Stimulated activated CD4-positive, alpha-beta T cell treated with anti-CD3 and anti-CD28 coated beads, Interleukin-1b, Interleukin-23, amount 100 ng/mL, for 48 hours (primary cell): Measurements from ENCODE around the gene P3R3URF.
"Not testable (repeated sequence)": the region's sequence is repeated elsewhere in the genome, so short reads cannot be mapped to it uniquely, and the experiment has no call there.

ENCODE experiments used
- DNase-seq: peaks from one replicate; pipeline ENCODE4 v3.0.0-alpha.2; 2020

The P3R3URF gene

DNA sequence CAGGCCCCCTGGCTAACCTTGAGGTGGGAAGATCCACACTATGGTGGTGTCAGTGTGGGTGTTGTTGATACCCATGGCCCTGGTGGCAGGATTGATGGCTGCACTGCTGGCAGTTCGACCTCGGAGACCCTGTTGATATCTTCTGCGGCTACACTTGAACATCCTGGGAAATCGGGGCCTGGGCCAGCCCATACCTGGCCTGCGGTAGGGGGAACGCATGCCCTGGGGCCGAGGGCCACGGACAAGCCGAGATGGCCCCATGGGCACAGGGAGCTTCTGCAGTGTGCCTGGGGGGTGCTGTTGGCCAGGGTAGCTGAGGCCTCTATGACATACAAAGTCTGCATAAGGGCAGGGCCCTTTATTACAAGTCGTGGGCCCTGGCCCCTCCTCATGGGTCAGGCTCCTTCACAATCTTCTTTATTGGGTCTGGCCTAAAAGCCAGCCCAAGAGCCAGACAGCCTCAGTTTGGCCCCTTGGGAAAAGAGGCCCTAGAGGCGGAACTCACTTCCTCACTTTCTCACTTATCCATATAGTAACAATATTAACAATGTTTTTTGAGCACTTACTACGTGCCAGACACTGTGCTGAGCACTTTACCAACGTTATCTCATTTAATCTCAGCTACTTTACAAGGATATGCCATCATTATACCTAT is at the start of gene P3R3URF:
Gene P3R3URF, minus strand, starts transcription at position 278 of the 655 bp plus-strand sequence. Its CDS starts 17 bp downstream, at position 261.
- no peak for DNase-seq

DNA sequence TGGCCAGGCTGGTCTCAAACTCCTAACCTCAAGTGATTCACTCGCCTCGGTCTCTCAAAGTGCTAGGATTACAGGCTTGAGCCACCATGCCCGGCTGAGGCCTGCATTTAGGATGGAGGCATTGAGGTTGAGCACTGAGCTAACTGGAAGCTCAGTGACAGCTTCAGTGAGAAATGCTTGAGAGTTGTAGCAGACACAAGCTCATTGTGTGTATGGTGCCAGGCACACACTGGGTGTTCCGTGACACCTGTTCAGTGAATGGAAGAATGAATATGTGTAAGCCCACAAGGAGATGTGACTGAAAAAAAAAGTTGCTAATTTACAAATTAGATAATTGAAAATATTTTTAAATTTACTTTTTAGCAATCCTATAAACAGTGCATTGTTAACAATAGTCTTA is 48.7 kb upstream of the P3R3URF start:
- DNase-seq = no peak

DNA sequence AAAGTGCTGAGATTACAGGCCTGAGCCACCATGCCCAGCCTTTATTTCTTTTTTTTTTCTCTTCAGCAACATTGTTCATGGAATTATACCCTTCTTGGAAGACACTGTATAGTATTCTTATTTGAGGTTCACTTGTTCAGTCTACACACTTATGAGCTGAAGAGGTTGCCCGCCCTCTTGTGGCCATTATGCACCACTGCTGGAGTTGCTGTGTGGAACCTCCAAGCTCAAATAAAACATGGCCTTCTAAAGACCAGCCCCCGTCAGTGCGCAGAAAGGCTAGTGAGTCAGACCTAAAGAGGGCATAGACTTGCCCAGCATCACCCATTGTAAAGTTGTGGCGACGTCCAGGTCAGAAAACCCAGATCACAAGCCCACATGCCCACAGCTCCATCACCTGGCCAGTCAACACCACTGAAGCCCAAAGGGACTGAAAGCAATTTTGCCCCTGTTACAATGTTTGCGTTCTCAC is 47.2 kb upstream of the P3R3URF start:
- DNase-seq = peak; percentile 66

DNA sequence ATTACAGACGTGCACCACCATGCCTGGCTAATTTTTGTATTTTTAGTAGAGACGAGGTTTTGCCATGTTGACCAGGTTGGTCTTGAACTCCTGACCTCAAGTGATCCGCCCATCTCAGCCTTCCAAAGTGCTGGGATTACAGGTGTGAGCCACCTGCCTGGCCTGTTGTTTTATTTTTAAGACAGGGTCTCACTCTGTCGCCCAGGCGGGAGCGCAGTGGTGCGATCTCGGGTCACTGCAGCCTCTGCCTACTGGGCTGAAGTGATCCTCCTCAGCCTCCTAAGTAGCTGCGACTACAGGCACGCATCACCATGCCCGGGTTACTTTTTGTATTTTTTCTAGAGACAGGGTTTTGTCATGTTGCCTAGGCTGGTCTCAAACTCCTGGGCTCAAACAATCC is 46.8 kb upstream of the P3R3URF start:
- not testable (repeated sequence) for DNase-seq

DNA sequence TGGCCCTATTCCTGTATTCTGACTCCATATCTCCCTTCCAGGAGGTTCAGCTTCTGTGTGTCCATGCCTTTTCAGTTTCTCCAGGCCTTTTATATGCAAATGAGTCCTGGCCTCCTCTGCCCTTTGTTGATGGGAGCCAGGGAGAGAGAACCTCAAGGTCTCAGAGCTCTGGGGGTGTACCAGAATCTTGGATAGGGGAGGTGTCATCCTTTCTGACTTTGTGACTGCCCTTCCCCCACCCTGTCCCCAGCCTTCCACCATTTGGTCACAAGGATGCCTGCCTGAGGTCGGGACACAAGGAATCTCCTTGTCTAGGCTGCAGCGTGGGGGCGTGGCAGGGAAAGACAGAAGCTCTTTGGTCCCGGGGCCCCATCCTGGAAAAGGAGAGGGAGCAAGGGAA is 45.5 kb upstream of the P3R3URF start:
- DNase-seq = no peak

DNA sequence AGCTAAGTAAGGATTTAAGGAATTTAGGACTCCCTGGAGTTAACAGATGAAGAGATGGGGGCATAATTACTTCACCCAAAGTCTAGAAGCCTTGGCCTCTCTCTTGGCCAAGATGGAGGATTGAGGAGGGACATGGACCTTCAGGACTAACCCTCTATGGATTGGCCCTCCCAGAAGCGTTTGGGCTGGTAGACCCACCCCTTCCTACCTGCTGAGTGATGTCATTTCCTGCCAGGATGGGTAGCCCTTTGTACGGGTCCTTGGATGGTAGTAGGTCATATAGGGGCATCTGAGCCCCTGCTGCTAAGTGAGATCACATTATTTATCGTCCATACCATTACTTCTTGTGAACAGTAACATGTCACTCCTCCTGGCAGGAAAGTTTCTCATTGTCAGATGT is 44.5 kb upstream of the P3R3URF start:
- no peak for DNase-seq

DNA sequence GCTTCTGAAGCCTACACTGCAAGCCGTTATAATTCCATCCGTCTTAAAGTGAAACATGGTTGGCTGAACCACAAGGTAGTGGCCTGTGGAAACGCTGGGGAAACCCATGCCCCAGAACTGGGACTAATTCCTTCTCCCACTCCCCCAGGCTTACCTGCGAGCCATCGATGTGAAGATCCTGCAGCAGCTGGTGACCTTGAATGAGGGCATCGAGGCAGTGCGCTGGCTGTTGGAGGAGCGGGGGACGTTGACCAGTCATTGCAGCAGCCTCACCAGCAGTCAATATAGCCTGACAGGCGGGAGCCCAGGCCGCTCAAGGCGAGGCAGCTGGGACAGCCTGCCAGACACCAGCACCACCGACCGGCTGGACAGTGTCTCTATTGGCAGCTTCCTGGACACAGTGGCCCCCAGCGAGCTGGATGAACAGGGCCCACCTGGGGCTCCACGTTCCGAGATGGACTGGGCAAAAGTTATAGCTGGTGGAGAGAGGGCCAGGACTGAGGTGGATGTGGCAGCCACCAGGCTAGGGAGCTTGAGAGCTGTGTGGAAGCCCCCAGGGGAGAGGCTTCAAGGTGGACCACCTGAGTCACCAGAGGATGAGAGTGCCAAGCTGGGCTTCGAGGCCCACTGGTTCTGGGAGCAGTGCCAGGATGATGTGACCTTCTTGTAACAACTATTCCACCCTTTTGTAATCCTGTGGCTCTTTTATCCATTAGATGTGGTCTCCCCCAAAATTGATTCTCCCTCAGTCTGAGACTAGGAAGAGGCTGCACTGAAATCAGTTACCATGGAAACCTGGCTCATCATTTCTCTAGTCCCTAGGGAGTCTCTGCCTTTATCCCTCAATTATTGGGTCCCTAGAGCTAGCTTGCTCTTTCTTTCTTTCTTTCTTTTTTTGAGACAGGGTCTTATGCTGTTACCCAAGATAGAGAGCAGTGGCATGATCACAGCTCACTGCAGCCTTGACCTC is 43.5 kb upstream of the P3R3URF start:
- DNase-seq = no peak

DNA sequence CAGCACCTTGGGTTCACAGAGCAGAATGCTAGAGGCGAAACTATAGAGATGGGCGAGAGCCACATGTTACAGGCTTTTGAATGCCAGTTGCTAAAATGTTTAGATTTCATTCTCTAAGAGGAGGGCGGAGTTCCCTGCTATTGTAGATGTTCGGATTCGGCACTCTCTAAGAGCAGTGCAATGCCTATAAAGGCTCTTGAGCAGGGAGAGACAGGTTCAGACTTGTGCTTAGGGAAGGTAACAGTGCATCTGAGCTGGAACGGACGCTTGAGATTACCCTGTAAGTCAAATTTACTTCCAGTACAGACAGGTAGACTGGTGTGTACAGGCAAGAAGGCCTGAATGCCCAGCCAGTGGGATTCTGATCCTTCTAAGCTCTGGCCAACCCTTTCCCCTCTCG is 42.2 kb upstream of the P3R3URF start:
- no peak for DNase-seq

DNA sequence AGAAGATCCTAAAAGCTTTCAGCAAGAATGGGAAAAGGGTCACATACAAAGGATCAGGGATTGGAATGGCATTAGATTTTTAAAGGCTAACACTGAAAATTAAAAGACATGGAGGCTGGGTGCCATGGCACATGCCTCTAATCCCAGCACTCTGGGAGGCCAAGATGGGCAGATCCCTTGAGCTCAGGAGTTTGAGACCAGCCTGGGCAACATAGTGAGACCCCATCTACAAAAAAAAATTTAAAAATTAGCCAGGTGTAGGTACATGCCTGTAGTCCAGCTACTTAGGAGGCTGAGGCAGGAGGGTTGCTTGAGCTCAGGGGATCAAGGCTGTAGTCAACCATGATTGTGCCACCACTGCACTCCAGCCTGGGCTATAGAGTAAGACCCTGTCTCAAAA is 39.2 kb upstream of the P3R3URF start:
- no peak for DNase-seq

DNA sequence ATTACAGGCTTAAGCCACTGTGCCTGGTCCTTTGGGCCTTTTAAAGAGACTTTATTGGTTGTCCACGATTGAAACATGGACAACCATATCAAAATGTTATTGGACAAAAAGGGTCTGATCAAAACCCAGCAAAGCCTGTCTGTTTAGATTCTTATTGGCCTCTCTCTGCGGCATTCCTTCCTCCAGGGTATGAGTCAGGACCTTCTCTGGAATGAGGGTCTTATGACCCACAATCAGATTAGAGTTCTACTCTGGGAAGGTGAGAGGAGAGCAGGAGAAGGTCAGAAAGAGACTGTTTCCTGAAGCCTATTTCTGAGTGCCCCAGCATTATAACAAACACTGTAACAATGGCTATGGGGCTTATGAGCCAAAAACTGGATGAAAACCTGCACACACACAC is 34.8 kb upstream of the P3R3URF start:
- DNase-seq = no peak

DNA sequence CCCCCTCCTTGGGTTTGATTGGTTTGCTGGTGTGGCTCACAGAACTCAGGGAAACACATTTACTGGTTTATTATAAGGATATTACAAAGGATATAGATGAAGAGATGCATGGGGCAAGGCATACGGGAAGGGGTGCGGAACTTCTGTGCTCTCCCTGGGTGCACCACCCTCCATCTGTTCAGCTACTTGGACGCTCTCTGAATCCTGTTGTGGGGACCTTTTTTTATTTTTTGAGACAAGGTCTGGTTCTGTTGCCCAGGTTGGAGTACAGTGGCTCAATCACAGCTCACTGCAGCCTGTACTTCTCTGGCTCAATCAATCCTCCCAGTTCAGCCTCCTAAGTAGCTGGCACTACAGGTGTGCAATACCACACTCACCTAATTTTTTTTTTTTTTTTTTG is 34.3 kb upstream of the P3R3URF start:
- no peak for DNase-seq

DNA sequence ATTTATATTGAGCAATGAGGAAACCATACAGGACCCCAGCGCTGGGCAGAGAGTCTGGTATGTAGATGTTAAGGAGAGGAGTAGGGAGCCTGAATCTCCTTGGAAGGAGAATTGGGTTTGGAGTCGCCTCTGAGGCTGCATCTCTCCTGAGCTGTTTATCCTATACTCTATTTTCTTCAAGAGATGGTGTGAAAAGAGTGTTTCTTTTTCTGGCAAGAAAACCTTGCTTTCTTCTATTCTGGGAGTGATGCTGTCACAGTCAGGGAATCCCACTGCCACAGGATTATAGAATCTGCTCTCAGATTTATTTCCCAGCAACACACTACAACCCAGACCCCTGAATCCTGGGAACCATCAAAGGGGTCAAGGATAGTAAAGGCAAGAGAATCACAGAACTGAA is 30.1 kb upstream of the P3R3URF start:
- DNase-seq = no peak

DNA sequence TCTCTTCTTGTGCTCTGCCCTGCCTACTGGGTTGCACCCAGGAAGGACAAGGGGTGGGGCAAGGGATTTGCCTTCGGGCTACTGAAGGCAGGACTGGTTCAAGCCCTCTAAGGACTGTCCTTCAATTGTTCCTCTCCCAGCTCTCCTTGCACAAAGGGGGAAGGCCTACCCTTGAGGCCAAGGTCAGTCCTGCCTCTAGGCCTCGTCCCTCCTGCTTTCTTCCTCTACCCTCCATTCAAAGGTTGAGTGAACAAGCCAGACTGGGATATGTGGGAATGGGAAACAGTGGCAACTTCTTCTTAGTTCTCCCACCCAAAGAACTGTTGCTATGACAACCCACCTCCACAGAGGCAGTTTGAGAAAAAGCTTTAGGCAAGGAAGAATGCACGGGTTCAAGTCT is 29.5 kb upstream of the P3R3URF start:
- DNase-seq = no peak

DNA sequence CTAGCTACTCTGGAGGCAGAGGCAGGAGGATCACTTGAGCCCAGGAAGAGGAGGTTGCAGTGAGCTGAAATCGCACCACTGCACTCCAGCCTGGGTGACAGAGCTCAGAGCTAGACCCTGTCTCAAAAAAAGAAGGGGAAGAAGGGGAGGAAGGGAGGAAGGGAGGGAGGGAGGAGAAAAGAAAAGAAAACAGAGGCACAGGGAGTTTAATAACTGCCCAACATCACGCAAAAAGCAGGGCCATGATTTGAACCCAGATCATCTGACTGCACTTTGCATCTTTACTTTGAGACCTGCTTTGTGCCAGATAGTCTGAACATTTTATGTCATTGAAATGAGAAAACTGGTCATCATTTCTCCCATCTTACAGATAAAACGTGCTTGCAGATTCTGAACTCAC is 28.9 kb upstream of the P3R3URF start:
- no peak for DNase-seq

DNA sequence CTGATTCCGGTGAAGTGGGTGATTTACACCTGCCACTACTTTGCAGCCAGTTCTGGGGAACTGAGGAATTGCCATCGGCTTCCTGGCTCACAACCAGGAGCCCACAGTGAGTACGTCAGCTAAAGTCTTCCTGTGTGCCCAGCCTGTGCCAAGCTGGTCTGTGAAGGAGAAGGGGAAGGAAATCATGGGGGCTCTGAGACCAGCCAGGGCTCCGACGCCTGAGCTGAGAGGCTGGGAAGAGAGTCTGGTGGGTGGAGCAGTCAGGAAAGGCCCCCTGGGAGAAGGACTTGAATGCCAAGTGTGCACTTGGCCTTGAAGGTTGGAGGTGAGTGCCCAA is 28.1 kb upstream of the P3R3URF start:
- DNase-seq = no peak

DNA sequence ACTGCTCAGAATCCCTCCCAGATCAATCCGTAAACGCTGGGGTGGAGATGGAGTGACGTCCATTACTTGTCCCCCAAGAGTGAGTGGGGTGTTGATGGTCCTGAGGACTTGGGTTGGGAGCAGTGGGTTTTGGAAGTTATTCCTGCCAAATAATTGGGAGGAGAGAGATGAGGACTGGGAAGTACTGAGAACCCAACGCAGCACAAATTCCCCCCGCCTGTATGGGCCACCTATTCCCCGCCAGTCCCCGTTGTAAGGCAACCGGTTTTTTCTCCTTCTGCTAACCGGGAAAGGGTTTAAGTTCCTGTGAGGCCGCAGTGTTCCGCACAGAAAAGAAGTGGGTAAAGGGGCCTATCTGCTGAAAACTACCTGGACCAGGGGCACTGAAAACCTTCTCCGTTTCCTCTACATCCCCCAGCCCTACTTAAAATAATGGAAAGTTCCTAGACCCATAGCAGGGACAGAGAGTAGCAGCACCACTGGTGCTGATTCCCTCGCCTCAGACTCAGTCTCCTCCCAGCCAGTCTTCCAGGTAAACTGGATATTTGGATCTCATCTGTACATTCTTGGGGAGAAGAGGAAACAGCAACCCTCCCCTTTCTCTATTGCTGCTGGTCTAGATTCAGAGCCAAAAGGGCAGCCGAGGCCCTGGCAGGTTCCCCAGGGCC is 27.6 kb upstream of the P3R3URF start:
- DNase-seq = no peak

DNA sequence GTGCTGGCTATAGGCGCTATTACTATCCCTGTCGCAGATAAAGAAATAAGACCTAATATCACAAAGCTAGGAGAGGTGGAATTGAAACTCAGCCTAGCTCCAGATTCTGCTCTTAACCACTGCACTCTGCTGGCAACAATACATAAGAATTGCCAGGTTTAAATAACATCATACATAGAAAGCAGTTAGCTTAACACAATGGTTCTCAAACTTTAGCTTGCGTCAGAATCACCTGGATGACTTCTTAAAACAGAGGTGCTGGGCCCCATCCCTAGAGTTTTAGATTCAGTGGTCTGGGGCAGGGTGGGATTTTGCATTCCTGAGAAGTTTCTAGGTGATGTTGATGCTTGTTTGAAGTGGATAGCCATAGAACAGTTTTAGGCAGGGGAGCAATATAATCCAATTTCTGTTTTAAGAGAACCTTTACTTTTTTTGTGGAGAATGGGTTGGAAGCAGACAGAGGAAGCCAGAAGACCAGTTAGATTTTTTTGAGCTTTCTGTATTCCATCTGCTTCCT is 23.0 kb upstream of the P3R3URF start:
- DNase-seq = no peak

DNA sequence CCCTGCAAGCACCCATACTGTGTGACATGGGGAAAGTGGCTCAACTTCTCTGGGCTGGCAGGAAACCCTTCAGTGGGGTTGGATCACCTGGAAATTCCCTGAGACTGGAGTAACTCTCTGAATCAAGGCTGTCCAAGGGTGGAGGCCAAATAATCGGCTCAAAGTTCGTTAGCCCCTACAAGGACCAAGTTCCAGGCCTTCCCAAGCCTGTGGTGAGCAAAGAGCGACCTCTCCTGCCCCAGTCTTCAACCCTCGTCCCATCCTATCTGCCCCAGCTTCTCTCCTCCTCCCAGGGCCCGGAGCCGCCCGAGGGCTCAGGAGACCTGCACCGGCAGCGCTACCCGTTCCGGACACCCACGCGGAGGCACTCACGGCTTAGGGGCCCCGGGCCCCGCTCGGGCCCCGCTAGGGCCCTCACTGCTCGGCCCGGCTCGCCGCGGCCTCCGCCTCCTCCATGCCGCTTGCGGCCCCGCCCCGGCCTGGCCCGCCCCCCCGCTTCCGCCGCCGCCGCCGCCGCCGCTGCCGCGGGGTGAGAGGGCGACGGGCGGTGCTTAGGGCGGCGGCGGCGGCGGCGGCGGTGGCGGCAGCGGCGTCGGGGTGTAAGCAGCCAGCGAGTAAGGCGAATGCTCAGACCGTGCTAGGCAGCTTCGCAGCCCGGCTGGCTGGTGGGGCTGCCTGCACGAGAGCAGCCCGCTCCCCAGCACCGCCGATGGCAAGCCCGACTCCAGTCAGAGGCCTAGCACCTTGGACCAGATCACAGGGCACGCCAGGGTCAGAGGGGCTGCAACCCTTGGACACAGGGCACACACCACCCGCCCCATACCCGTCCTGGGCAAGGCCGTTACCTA is 21.9 kb upstream of the P3R3URF start, which contains the start of gene POMGNT1:
Gene POMGNT1, minus strand, starts transcription at position 471 of the 848 bp plus-strand sequence. CDS start 613 bp downstream, outside the sequence.
- DNase-seq = peak; percentile 71

DNA sequence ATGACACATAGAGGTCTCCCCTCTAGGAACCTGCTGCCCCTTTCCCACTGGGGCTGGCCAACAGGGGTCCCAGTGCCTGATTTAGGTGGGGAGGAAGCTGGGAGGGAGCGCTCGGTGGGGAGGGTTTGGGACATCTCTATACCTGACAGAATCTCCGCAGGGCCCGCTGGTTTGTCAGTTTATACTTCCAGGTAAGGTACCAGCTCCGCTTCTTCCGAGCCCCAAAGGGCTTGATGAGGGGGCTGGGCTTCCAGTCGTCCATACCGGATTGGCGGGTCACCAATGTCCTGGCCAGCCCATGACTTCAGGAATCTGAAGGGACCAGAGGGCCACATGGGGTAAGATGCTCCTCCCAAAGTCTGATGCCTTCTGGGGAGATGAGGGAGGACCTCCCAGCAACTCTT is 21.3 kb upstream of the P3R3URF start:
- no peak for DNase-seq

DNA sequence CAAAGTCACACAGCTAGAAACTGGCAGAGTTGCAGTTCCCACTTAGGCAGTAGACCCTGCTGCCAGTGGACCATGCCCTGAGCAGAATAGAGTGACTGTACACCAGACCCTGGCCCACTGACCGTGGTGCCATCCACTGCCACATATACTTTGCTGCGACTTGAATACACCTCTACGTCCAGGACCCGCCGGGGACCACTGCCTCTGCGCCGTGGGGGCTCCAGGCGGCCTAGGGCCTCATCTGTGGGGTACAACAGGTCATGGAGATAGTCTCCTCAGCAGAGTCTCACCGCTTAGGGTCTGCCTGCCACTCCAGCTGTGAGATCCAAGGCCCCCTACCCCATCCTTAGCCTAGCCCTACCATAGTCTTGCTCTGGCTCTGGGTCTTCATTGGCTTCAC is 20.3 kb upstream of the P3R3URF start:
- DNase-seq = no peak

DNA sequence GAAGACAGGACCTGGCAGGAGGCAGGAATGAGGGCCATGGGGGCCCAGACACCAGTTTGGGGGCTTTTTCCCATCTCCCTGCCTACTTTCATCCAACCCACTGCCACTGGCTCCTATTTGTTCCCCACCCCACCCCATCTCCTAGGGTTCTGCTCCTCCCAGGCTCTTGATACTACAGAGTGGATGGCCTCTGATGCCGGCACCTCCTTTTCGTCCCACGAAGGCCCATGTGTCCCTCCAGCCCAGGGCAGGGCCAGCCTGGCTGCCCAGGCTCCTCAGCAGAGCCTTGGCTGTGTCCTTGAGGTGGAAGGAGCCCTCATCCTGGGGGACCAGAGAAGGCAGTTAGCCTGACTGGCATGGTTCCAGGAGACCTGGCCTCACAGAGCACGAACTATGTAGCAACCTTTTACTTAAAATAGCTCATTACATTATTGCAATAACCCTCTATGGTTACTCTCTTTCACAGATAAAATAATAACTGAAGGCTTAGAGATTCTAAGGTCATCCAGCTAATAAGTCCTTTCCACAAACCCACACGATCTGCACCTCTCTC is 18.4 kb upstream of the P3R3URF start:
- DNase-seq = no peak

DNA sequence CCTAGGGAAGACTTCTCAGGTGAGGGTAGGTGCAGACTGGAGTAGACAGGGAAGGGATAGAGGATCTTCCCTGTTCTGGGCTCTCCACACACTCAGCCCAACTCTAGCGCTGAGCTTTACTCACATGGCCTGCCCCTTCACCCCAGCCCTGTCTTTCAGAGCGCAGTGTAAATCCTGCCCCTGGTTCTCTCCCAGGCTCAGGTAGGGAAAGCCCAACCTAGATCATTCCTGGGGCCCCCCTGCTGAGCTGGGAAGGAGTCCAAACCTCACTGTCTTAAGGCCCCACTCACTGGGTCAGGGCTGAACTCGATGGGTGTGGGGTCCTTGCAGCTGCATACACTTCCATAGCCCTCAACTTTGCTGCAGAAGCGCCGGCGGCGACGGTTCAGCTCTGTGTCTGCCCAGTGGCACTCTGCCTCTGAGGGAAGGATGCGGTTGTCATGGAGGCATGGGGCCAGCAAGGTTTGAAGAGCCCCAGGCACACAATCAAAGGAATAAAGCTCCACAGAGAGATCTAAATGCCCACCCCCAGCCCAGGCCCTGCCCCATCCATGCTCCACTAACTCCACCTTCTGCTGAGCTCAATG is 17.8 kb upstream of the P3R3URF start:
- DNase-seq = no peak
